ENCODE data around the gene CSAD. TPM values are rescaled to one million over a fixed set of nuclear protein-coding genes. Genes with fewer than 3 reads are reported as not detected.
A peak's percentile ranks its signal among the peaks of the same experiment; 100 is the strongest.

CSAD gene
- total RNA-seq, 1 experiment from 2014 or later = 1.2 TPM

DNA sequence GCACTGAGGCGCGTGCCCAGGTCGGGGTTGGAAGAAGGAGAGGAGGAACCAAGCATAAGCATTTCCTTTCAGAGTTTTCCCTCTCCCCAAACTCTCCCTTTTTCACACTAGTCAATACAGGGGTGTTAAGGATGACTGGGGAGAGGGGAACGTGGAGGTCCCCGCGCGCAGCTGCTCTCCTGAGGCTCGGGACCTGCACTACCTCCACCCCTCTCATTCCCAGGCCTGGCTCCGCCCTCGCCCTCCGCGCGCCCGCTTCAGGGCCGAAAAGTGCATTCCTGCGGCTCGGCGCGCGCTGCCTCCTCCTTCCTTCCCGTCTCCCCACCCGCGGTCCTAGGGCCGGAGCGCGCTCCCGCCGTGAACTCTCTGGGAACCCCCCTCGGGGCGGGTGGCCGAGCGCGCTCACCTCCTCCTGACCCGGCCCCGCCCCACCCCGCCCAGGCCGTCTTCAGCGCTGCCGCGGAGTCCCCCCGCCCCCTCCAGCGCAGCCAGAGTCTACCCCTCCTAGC lies 40.0 kb upstream of the CSAD start:
- no peaks in the 10 kb centered on the region for H3K9me3 ChIP-seq
- DNase-seq = peak; percentile 97
- H3K4me3 ChIP-seq = peak overlapping the region; percentile 65
- H3K27me3 ChIP-seq = no peaks in the 10 kb centered on the region
- peaks cover 6% of the 10 kb centered on the region; the same call in 1 of the 2 replicates for H3K36me3 ChIP-seq

DNA sequence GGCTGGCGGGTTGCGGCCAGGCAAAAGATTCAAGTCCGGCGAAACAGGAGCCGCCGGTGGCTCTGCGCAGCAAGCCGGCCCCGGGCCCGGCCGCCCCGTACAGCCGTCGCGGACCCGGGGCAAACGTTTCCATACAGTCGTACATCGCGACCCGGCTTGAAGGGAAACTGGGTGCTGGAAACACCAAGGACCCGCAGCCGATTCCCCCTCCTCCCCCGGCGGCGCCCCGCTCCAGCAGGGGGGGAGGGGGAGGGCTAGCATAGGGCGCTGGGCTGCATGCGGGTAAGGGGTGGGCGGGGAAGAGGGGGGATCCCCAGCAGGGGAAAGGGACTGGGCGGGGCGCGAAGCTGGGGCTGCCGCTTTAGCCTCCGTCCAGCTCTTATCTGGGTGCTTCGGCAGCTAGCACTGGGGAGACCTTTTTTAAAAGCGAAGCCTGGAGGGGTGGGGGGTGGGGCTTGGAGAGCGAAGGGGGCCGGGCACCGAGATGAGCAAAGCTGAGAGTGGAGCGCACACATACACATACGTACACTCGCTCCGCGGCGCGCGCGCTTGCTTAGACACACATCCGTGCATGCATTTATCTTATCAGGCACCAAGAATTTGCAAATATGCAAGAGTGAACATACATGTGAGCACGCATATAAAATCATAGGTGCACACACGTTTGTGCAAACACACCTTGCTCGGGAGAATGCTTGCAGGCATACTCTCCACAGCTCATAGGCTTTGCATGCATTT lies 39.4 kb upstream of the CSAD start:
- peak overlapping the region; percentile 65 for H3K4me3 ChIP-seq
- peak; percentile 75 for DNase-seq

DNA sequence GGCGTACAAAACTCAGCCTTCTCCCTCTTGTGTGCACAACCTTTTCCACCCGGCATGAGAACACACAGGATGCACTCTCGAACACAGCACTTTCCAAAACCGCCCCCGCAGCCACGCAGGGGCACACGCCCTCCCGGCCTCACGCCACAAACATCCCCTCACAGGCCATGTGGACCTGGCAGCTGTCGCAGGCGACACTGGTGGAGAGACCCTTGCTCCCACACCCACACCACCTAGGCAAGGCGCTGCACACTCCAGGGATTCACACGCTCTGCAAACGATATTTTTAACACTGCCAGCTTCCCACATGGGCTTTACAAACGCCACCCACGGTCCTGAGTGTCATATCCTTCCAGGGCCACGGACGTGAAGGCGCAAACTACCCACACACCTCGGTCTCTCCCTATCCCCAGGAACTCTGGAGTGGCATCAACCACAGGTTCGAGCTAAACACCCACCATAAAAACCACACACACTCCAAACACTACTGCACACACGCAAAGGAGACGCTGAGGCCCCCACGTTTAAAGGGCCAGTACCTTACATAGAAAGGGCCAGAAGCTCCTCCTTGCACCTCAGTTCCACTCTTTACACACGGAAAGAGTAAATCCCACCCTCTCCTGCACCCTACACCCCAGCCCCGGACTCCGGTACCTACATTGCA lies 38.7 kb upstream of the CSAD start:
- Histone ChIP-seq H3K4me3 (peak overlapping the region; percentile 65), H3K9me3 (no peaks in the 10 kb centered on the region), H3K27me3 (no peaks in the 10 kb centered on the region), H3K36me3 (peaks cover 6% of the 10 kb centered on the region)
- peak; percentile 60 for DNase-seq

More for the DNA sequence above, 39.4 kb upstream of the CSAD start:
- Histone ChIP-seq H3K9me3 (no peaks in the 10 kb centered on the region), H3K36me3 (peaks cover 6% of the 10 kb centered on the region; the same call in 1 of the 2 replicates), H3K27me3 (no peaks in the 10 kb centered on the region)

DNA sequence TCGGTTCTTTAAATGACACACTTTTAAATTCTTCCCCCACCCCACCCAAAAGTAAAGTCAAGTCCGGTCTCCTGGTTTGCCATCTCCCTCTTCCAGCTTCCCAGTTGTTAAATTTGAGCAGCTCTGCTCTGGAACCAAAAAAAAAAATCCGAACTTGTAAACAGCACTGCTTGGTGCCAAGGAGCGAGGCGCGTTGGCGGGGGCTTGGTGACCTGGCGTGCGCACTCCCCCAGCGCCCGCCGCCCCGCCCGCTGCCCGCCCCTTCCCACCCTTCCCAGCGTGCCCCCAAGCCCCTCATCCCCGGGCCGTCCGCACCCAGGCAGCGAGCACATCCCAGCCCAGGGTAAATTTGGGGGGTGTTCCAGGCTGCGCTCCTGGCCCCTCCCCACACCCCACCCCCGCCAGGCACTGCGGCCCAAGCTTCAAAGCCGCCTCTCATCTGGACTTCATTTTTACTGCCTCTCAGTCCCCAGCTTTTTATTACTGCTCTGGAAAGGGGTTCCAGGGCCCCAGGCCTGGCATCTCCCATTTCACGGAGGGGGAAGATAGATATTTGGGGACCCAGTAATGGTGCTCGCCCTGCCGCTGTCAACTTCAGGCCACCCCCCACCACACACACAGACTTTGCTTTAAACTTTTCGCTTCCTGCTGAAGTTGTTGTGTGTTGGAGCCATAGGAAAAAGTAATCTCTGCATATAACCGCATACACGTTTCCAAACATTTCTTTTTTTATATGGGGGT lies 38.0 kb upstream of the CSAD start:
- Histone ChIP-seq H3K9me3 (no peaks in the 10 kb centered on the region), H3K36me3 (peaks cover 7% of the 10 kb centered on the region), H3K27me3 (no peaks in the 10 kb centered on the region), H3K4me3 (peak overlapping the region; percentile 65)
- peak; percentile 59 for DNase-seq

DNA sequence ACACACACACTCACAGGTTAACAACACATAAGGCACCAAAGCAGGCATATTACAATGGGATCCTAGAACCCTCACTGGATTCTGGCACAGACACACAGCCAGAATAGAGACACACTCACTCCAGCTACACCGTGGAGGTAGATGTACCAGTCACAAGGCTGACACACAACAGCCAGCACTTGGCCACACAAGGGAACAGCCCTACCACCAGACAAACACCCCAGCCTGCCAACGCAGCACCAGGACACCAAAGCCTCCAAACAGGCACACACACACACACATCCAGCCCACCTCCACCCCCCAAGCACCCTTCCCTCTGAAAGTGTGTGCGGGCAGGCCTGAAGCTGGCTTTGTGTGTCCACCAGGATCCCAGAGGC lies 37.2 kb upstream of the CSAD start:
- DNase-seq = peak; percentile 19
- Histone ChIP-seq H3K9me3 (no peaks in the 10 kb centered on the region), H3K36me3 (peaks cover 15% of the 10 kb centered on the region), H3K27me3 (no peaks in the 10 kb centered on the region), H3K4me3 (peak overlapping the region; percentile 65)

DNA sequence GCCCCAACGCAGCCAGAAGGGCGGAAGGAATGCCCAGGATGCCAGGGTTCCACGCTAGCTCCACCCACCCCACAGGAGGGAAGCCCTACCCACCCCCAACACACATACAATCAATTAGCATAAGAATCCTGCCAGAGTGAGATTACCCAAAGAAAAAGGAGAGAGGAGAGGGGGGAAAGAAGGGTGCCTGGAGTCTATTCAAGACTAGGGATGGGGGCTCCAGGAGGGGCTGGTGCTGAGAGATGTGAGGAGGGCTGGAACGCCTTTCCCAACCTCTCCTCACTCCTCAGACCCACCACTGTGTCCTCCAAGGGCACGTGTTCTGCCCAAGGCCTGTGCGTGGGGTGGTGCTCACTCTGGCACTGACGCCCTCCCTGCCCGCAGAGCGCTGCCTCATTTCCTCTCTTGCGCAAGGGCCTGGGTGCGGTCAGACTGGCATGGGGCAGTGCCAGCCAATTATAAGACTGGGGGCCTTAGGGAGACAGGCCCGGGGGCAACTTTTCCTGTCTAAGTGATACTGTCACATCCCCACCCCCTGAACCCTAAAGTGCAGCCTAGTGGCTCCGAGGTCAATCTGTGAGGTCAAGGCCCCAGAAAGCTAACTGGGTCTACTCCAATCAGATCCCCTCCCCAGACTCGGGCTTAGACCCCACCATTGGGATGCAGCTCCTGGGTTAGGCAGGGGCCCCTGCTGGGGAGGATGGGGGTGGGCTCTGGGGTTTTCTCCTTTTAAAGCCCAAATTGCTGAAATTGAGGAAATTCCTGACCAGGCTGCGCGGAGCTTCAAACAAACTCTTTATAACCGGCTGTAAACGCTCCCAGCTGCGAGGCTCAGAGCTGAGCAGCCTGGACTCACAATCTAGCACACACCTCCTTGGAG lies 36.6 kb upstream of the CSAD start:
- H3K9me3 ChIP-seq = no peaks in the 10 kb centered on the region
- H3K4me3 ChIP-seq = no peak overlapping the region
- no peaks in the 10 kb centered on the region for H3K27me3 ChIP-seq
- peaks cover 21% of the 10 kb centered on the region for H3K36me3 ChIP-seq
- peak; percentile 78 for DNase-seq

DNA sequence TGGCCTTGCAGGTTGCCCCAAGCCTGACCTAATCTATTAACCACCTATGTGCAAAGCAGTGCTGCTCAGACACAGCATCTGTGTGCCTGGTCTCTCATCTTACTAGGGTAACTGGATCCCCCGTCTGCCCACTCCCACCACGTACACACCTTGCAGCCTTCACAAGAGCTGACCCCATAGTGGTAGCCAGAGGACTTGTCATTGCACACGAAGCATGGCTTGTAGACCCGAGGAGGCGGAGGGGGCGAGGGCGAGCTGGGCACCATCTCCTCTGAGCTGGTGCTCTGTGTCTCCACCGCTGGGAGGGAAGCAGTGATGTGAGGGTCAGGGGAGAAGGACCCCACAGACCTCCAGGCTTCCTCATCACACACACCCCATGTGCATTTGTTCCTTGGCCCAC lies 34.8 kb upstream of the CSAD start:
- no peak for DNase-seq
- Histone ChIP-seq H3K9me3 (no peaks in the 10 kb centered on the region), H3K36me3 (peaks cover 38% of the 10 kb centered on the region)

DNA sequence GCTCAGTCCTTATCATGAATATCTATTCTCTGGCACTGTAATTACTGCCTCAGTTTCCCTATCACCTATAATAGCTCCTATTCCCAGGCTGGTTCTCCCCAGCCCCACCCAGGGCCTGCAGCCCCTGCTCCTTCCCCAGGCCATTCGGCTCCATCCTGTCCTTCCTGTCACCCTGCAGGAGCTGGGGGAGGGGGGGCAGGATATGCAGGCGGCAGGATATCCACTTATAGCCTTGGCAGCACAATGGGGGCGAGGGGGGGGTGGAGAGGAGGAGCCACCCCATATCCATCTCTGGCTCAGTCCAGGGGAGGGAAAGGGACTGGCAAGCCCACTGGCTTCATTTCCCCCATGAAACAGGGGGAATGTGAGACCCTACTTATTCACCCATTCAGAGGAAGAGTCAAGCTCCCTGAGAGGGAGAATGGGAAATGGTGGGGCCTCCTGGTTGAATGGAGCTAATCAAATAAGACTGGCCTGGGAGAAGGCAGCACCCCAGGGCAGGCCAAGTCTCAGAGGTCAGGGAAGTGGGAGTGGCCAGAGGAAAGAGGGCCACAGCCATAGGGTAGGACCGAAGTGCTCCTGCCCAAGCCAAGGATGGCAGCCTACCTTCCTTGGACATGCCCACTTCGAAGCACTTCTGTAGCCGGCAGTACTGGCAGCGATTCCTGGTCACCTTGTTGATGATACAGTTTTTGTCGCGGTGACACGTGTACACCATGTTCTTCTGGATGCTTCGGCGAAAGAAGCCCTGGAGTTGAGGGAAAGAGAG lies 34.1 kb upstream of the CSAD start:
- no peak overlapping the region for H3K4me3 ChIP-seq
- H3K27me3 ChIP-seq = no peaks in the 10 kb centered on the region
- peaks cover 39% of the 10 kb centered on the region for H3K36me3 ChIP-seq
- no peaks in the 10 kb centered on the region for H3K9me3 ChIP-seq
- DNase-seq = no peak

More for the DNA sequence above, 34.8 kb upstream of the CSAD start:
- Histone ChIP-seq H3K4me3 (no peak overlapping the region), H3K27me3 (no peaks in the 10 kb centered on the region)

DNA sequence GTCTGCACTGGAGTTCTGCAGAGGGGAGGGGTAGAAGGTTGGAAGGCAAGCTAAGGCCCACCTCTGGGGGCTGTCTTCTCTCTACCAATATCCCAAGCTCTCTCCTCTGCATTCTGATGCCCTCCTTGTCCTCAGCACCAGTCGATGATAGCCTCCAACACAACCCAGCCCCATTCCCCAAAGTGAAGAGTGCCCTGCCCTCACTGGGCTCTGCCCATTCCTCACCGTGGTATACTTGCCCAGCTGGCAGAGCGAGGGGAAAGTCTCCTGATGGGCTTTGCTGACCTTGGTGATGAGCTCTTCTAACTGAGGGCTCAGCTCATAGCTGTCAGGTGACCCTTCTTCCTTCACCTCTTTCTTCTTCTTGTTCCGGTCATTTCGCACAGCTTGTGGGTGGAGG lies 33.5 kb upstream of the CSAD start:
- DNase-seq = no peak
- Histone ChIP-seq H3K4me3 (no peak overlapping the region), H3K36me3 (peaks cover 40% of the 10 kb centered on the region), H3K9me3 (no peaks in the 10 kb centered on the region), H3K27me3 (no peaks in the 10 kb centered on the region)

DNA sequence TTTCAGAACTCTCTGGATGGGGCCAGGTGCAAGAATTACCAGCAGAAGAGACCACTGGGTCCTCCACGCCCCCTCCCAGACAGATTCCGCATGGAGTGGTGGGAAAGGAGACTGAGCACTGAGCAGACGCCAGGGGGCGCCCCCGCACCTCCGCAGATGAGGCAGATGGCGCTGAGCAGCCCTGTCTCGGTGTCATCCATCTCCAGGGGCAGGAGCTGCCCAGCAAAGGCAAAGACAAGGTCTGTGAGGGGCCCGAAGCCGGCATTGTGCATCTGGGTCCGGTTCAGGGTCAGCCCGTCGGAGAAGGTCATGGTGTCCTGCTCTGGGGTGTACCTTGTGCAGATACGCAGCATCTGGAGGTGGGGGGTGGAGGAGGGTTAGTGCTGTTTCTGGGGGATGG lies 32.6 kb upstream of the CSAD start:
- peak; percentile 68 for DNase-seq
- Histone ChIP-seq H3K36me3 (peaks cover 40% of the 10 kb centered on the region), H3K27me3 (no peaks in the 10 kb centered on the region), H3K9me3 (no peaks in the 10 kb centered on the region), H3K4me3 (no peak overlapping the region)

DNA sequence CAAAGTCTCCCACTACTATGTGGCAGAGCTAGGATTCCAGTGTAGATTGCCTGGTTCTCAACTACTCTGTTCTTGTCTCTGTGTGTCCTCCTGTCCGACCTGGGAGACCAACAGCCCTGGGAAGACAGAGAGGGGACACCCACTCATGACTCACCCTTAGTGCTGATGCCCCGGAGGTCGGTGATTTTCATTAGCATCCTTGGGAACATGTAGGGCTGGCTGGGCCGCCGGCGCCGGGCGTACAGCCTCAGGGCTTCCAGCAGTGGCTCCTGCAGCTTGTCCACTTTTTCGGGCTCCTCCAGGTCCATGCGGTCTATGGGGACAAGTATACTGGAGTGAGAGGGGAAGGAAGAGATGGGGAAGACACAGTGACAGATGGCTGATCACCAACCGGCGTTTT lies 32.2 kb upstream of the CSAD start:
- Histone ChIP-seq H3K9me3 (no peaks in the 10 kb centered on the region), H3K27me3 (no peaks in the 10 kb centered on the region), H3K4me3 (no peak overlapping the region), H3K36me3 (peaks cover 40% of the 10 kb centered on the region)
- no peak for DNase-seq

DNA sequence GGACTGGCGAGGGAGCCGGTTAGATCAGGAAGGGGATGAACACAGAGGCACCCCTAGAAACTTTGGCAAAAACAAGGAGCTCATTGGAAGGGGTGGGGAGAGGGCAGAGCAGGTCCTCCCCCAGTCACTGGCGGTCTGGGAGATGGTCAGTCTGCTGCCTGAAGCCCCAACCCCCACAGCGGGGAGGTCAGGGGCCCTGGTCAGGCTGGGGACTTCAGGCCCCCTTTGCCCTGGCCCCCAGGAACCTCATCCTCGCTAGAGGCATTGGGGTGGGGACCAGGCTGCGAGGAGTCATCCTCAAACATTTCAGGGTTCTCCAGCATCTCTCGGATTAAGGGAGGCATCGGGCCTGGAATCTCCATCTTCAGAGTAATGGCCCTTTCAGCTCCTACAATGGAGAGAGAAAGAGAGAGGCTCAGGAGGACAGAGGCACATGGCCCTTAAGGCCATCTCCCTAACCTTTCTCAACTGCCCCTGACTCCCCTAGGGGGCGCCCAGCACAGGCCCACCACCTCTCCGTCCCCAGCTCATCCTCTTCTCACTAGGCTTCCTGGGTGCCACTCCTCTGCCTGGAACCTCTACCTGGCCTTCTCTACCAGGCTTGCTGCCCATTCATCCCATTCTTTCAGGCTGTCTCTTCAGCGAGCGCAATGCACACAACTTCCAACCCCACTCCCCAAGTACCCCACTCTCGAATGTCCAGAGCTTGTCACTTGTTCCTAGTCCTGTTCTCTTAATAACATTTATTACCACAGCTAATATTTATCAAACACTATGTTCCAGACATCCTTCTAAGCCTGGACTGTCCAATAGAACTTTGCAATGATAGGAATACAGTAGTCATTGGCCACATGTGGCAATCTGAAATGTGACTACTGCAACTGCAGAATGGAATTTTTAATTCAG lies 31.0 kb upstream of the CSAD start:
- Histone ChIP-seq H3K4me3 (no peak overlapping the region), H3K27me3 (no peaks in the 10 kb centered on the region), H3K36me3 (peaks cover 38% of the 10 kb centered on the region), H3K9me3 (no peaks in the 10 kb centered on the region)
- DNase-seq = no peak

DNA sequence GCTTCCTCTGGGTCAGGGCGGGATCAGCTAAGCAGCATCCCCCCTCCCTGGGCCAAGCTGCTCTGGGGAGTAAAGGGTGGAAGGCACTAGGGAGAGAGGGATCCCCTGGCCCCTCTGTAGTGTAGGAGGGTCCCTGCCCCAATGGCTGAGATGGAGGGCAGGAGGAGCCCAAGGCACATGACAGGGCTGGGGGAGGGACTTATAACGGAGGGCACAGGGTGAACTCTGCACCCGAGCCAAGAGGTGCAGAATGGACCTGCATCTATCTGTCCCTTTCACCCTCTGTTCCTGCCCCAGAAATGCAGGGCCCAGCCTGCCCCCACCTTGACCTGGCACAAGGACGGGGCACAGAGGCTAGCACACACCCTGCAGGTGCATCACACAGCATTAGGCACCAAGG lies 30.1 kb upstream of the CSAD start:
- Histone ChIP-seq H3K4me3 (no peak overlapping the region), H3K27me3 (no peaks in the 10 kb centered on the region), H3K9me3 (no peaks in the 10 kb centered on the region), H3K36me3 (peaks cover 34% of the 10 kb centered on the region)
- no peak for DNase-seq

DNA sequence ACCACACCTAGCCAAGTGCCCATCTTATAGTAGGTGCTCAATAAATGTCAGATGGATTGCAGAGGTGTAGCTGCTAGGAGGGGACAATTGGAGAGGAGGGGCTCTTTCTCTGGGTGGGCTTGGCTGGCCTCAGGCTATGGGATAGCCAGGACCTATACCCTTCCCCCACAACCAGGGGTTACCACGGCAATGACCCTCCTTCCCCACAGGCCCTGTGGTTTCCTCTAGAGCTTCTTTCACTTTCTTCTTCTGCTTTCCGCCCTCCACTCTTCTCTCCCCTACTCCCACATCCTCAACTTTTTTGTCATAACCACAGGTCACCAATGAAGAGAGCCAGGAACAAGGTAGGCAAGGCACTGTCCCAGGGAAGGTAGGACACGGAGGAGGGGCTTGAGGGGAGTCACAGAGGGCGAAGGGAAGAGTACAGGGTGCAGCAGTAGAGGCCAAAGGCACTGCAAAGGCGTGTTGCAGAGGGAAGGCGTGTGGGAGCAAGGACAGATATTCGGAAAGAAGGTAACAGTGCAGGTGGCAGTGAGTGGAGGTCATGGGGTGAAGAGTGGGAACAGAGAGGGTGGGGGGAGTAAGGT lies 28.2 kb upstream of the CSAD start:
- Histone ChIP-seq H3K4me3 (no peak overlapping the region), H3K9me3 (no peaks in the 10 kb centered on the region), H3K36me3 (peaks cover 34% of the 10 kb centered on the region), H3K27me3 (no peaks in the 10 kb centered on the region)
- no peak for DNase-seq

DNA sequence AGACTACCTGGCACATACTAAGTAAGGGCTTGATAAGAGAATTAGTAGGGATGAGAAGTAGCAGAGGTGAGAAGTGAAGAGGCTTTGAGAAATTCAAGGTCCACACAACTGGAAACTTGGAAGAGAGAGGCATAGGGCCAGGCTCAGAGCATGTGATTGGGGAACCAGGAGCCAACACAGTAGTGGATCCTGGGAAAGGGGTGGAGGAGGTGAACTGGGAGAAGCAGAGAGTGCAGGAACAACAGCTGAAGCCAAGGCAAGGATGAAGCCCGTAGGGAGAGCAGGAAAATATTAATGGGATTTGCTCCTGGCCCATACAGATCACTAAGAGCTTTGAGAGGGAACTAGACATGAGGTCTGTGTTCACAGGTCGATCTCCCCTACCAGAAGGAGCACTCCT lies 27.7 kb upstream of the CSAD start:
- no peak overlapping the region for H3K4me3 ChIP-seq
- no peak for DNase-seq
- no peaks in the 10 kb centered on the region for H3K27me3 ChIP-seq
- H3K36me3 ChIP-seq = peaks cover 30% of the 10 kb centered on the region
- no peaks in the 10 kb centered on the region for H3K9me3 ChIP-seq

Measured in MG63 (cell line).